ENCODE results near the gene SLC8A3. TPM values are rescaled to one million over a fixed set of nuclear protein-coding genes. Genes with fewer than 3 reads are reported as not detected.

SLC8A3 gene
- total RNA-seq, 1 experiment from 2014 or later, result 0.13 TPM

DNA sequence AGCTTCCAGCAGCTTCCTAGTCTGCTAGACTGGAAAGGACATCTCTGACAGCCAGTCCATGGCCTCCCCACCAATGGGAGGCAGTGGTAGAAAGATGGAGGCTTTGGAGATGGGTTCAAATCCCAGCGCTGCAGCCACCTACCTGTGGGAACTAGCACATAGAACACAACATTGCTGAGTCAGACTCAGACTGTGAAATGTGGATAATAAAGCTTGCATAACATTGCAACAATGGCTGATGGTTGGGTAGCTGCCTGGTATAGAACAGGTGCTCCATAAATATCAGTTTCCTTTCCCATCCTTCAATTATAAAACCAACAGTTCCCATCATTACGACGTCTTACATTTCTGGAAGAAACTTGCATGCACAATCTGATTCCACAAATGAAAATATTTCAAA lies 94.6 kb downstream of the SLC8A3 start:
- H4K5ac ChIP-seq (ENCODE audit: insufficient read length, low read depth, low read length), result no peak overlapping the region
- H2BK120ac ChIP-seq (ENCODE audit: low read depth, low read length, poor library complexity, severe bottlenecking), result no peak overlapping the region
- no peak overlapping the region for H2AK5ac ChIP-seq (ENCODE audit: insufficient read length, low read length)
- WGBS (ENCODE audit: extremely low coverage, insufficient read length, low lambda C conversion rate), result no CpG with 5 or more reads among the region's 3 CpGs
- H2BK20ac ChIP-seq (ENCODE audit: low read depth, low read length, poor library complexity, severe bottlenecking), result no peak overlapping the region
- H3K27me3 ChIP-seq (ENCODE audit: insufficient read depth, low read length), result no peaks in the 10 kb centered on the region
- H2BK5ac ChIP-seq (ENCODE audit: insufficient read length, low read length), result no peak overlapping the region
- Mint-ChIP-seq H3K9me3 (peaks cover 0 to 3% of the 10 kb centered on the region in 2 experiments; a peak in 1 of 5 replicates), H3K27me3 (ENCODE audit: low read depth) (no peaks in the 10 kb centered on the region), H3K4me1 (peaks cover 16 to 22% of the 10 kb centered on the region in 2 experiments), H3K27ac (no peak overlapping the region), H3K36me3 (ENCODE audit: insufficient read depth in 1 of 3, low read depth in 3 of 3) (no peaks in the 10 kb centered on the region), H3K4me3 (no peak overlapping the region)
- H3K79me1 ChIP-seq (ENCODE audit: insufficient read depth, low read depth, low read length, poor library complexity, severe bottlenecking), result no peaks in the 10 kb centered on the region
- H3K18ac ChIP-seq (ENCODE audit: insufficient read length, low read depth, low read length), result no peak overlapping the region
- H4K20me1 ChIP-seq (ENCODE audit: control insufficient read depth, insufficient read depth, insufficient read length), result no peaks in the 10 kb centered on the region
- H3K14ac ChIP-seq (ENCODE audit: insufficient read depth, low read length), result no peak overlapping the region
- no peak overlapping the region for H2AFZ ChIP-seq (ENCODE audit: low read length)
- H4K8ac ChIP-seq (replicated peaks; ENCODE audit: insufficient read length, low read depth, low read length), result no peak overlapping the region
- H3K9me3 ChIP-seq (ENCODE audit: control insufficient read depth, low read depth, low read length), result no peaks in the 10 kb centered on the region
- no peak for DNase-seq
- H3K4me2 ChIP-seq (ENCODE audit: insufficient read depth, insufficient read length, low read length), result no peak overlapping the region
- no peak overlapping the region for H3K56ac ChIP-seq (ENCODE audit: insufficient read length, low read depth, low read length)
- H3K23ac ChIP-seq (ENCODE audit: insufficient read length, low read depth, low read length), result no peak overlapping the region
- no peak overlapping the region for H4K91ac ChIP-seq (ENCODE audit: insufficient read length, low read depth, low read length)
- no peak overlapping the region for H3K27ac ChIP-seq (ENCODE audit: insufficient read length, low read depth, low read length)
- no peak overlapping the region for H3K4ac ChIP-seq (ENCODE audit: low read depth, low read length)
- H2BK15ac ChIP-seq (ENCODE audit: low read depth, low read length), result no peak overlapping the region
- H3K9ac ChIP-seq (ENCODE audit: extremely low read depth, insufficient read length, low read length), result no peak overlapping the region
- no peaks in the 10 kb centered on the region for H3K23me2 ChIP-seq (ENCODE audit: insufficient read length, low read depth, low read length, poor library complexity, severe bottlenecking)
- H2BK12ac ChIP-seq (ENCODE audit: insufficient read length, low read depth, low read length), result no peak overlapping the region
- H3T11ph ChIP-seq (ENCODE audit: low read length), result no peak overlapping the region
- no peaks in the 10 kb centered on the region for H3K79me2 ChIP-seq (ENCODE audit: insufficient read depth, low read length)
- H3K4me1 ChIP-seq (ENCODE audit: insufficient read depth, low read length), result no peaks in the 10 kb centered on the region; the same call in 1 of the 2 replicates
- TF ChIP-seq, protein P1, sequence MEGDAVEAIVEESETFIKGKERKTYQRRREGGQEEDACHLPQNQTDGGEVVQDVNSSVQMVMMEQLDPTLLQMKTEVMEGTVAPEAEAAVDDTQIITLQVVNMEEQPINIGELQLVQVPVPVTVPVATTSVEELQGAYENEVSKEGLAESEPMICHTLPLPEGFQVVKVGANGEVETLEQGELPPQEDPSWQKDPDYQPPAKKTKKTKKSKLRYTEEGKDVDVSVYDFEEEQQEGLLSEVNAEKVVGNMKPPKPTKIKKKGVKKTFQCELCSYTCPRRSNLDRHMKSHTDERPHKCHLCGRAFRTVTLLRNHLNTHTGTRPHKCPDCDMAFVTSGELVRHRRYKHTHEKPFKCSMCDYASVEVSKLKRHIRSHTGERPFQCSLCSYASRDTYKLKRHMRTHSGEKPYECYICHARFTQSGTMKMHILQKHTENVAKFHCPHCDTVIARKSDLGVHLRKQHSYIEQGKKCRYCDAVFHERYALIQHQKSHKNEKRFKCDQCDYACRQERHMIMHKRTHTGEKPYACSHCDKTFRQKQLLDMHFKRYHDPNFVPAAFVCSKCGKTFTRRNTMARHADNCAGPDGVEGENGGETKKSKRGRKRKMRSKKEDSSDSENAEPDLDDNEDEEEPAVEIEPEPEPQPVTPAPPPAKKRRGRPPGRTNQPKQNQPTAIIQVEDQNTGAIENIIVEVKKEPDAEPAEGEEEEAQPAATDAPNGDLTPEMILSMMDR (conservative IDR thresholded peaks at IDR 0.05), result no peak

All from H9 (cell line).